ENCODE data around the gene ANKRD6.

The ANKRD6 gene

DNA sequence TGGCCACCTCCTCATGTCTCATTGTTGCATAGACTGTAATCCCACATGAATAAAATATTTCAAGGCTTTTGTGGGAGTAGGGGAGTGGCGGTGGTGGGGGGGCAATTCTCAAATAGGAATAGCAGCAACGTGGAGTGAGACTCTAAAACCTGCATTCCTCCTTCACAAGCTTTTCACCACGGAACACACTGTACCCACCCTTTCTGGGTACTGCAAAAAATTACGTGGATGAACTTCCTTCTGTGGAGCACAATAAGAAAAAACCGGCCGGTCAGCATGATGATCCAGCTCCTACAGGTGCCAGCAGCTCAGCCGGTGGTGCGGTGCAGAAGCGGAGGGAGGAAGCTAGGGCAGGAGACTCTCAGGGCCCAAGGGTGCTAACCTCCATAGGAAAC, 19.9 kb upstream of the ANKRD6 start:
- no peak for DNase-seq (ENCODE audit: low spot score)

- DNase-seq (ENCODE audit: low spot score), result no peak
Measured at GRCh38 chr6:89414215-89414614, 18.7 kb upstream of the ANKRD6 start.

- DNase-seq (ENCODE audit: low spot score), result no peak
Measured at GRCh38 chr6:89415185-89415584, 17.8 kb upstream of the ANKRD6 start.

DNA sequence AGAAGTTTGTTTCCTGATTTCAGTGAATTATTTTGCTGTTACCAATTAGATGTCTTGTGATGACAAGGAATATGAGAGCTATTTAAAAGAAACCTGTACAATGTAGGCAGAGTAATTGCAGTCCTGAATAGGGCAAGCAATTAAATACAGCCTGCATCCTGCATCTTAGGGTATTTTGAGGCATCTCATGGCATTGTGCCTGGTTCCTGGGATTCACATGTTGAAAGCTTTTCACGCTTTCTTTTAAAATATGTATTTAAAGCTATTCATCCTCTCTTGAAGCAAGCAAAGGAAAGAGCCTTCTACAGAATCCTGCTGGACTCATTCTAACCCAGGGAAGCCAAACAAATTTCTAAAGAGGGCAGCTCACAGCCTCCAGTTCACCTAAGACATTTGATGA, 16.2 kb upstream of the ANKRD6 start:
- DNase-seq (ENCODE audit: low spot score), result no peak

GRCh38 chr6:89430201-89430962, 2.6 kb upstream of the ANKRD6 start:
- DNase-seq (ENCODE audit: low spot score), result no peak

DNA sequence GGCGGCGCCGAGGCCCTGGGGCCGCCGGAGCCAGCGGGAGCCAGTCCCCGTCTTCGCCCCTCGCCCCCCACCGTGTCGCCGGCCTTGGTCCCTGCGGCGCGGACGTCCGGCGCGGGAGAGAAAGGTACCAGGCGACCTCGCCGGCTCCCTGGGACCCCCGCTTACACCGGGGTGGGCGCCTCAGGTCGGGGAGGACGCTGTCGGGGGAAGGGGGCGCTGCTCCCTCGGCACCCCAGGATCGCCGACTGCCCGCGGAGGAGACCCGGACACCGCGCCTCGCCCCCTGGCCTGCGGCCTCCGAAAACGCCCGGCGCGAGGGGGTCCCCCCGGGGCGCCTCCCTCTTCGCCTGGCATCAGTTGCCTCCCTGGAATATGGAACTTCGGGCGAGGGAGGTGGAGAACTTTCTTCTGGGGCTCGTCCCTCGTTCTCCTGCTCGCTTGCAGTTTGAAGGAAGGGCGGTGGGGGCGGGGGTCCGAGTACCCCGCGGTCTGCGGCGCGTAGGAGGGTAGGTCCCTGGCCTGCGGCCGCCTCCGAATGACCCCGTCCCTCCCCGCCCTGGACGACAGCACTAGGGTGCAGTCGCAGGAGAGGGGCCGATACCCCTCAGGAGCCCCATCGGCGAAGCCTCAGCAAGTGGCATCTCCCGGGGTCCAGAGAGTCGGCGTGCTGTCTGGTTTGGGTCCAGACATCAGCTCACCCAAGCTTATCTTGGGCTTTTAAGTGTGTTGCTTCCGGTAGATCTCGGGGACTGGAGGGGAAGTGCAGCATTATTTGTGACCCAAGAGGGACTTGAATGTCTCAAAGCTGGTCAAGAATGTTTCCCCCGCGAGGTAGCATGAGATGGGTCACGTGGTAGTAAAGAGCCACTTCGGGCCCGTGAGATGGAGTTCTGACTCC, 549 bp downstream of the ANKRD6 start:
- no peak for DNase-seq (ENCODE audit: low spot score)

DNA sequence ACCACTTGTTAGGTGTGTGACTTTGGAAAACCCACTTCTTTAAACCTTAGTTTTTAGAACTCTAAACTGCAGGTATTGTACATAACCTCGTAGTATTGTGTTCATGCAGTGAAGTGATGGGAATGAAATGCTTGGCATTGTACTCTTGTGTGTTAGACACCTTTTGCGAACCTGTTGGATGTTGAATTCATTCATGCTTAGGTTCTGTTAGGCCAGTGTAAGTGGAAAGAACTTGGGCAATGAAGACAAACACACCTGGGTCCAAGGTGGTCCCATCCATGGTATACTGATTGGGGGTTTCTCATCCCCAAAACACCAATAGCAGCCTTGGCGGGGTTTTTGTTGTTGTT, 1.2 kb downstream of the ANKRD6 start:
- no peak for DNase-seq (ENCODE audit: low spot score)

GRCh38 chr6:89434954-89435353, 2.0 kb downstream of the ANKRD6 start:
- DNase-seq (ENCODE audit: low spot score), result no peak

DNA sequence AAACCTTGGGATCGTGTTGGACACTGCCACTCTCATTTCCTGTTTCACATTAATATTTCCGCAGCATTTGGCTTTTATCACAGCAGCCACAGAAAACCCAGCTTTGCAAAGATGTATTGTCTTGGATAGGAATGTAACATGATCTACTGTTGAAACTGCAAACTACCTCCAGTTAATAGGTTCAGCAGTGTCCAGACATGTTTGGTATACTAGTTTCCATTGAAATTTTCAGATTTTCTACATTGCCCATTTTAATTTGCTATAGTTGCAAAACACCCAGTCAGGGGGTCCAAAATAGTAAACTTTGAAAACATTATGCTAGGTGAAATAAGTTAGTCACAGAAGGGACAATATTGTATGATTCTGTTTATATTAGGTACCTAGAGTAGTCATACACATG, 3.3 kb downstream of the ANKRD6 start:
- DNase-seq (ENCODE audit: low spot score), result no peak

DNA sequence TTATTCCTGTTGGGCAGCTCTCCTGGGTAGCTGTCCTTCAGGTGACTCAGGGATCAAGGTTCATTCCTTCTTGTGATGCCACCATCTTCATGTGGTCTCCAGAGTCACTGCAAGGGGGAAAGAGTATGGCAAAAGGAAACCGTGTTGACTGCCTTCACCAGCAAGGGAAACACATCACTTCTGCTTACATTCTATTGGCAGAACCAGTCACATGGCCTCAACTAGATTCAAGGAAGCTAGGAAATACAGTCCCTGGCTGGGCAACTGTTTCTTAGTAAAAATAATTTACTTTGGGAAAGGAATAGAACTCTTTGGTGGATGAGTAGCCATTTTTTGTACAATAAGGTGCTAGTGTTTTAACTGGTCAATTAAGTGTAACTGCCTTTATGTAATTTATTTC, 5.3 kb downstream of the ANKRD6 start:
- no peak for DNase-seq (ENCODE audit: low spot score)

- no peak for DNase-seq (ENCODE audit: low spot score)
Measured at GRCh38 chr6:89439014-89439413, 6.1 kb downstream of the ANKRD6 start.

DNA sequence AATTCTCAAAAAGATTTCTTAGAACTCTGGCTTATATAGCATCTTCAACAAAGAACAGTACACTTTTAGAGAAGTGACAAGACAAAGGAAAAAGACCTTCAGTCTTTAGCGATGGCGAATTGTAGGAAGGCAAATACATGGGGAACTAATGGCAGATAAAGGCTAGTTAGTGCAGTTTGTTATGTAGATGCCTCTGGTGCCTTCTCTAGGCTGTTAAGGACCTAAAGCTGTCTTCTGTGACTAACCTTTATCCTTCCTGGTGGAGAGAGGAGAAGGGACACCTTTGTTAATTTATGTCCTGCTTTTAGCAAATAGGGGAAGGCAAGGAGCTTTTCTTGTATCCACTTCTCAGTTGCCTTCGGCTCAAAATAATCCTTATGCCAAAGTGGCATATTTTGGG, 7.2 kb downstream of the ANKRD6 start:
- no peak for DNase-seq (ENCODE audit: low spot score)

GRCh38 chr6:89443658-89444057, 10.7 kb downstream of the ANKRD6 start:
- no peak for DNase-seq (ENCODE audit: low spot score)

DNA sequence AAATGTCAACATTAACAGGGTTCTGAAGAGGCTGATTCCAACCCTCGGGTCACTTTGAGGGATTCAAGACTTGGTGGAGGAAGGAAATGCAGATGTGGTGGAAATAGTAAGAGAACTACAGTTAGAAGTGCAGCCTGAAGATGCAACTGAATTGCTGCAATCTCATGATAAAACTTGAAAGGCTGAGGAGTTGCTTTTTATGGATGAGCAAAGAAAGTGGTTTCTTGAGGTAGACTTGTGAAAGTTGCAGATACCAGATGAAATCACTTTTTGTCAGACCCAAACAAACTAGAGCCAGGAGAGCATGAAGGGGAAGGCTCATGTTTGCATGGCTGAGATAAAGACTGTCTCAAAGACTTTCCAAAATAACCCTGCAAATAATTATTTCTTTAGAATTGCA, 16.2 kb downstream of the ANKRD6 start:
- no peak for DNase-seq (ENCODE audit: low spot score)

GRCh38 chr6:89452281-89452680, 19.3 kb downstream of the ANKRD6 start:
- no peak for DNase-seq (ENCODE audit: low spot score)

DNA sequence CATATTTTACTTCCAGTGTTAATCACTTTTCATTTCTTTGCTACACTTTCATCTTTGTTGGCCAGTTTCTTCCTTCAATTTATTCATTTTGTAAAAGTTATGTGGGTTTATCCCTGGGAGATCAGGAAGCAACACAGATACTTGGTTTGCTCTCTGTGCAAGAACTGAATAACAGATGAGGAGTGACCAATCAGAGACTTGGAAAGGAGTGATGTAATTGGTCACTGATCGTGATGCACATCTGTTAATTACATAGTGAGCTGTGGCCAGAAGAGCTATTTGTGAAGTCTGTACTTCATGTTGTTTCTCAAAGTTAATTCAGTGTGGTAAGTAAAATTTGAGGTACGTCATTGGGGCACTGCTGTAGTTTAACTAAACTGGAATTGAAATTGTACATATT, 21.3 kb downstream of the ANKRD6 start:
- no peak for DNase-seq (ENCODE audit: low spot score)

DNA sequence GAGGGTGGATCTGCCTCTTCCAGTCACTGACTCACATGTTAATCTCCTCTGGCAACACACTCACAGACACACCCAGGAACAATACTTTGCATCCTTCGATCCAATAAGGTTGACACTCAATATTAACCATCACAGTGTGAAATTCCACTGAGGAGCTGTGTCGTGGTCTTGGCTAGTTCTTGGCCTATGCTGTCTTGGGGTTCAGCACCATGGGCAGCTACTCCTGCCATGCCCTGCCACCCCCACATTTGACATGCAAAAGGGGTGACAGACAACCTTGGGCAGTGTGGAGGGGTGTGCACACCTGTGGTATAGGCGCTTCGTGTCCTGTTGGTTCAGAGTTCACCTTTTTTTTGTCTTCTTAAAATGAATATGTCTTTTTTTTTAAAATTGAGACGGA, 25.8 kb downstream of the ANKRD6 start:
- DNase-seq (ENCODE audit: low spot score), result no peak

DNA sequence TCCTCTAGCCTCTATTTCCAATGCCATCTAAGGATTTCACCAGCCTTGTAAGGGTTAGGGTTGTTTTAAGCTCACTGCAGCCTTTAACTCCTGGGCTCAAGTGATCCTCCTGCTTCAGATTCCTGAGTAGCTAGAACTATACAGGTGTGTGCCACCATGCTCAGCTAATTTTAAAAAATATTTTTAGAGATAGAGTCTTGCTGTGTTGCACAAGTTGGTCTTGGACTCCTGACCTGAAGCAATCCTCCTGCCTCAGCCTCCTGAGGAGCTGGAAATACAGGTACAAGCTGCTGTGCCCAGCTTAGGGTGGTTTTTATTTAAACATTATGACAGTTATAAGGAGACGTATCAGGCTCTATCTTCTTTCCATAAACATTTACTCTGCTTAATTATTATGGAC, 26.5 kb downstream of the ANKRD6 start:
- DNase-seq (ENCODE audit: low spot score), result no peak

DNA sequence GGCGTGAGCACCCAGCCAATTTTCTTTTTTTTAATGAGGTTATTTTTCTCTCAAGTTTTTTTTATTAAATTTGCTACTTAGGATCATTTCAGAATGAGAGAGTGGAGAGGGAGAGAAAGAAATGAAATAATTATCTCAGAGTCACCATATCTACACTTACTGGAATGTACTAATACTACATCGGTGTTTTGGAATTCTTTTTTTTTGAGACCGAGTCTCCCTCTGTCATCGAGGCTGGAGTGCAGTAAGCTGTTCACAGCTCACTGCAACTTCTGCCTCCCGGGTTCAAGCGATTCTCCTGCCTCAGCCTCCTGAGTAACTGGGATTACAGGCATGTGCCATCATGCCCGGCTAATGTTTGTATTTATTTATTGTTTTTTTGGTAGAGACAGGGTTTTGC, 27.8 kb downstream of the ANKRD6 start:
- no peak for DNase-seq (ENCODE audit: low spot score)

DNA sequence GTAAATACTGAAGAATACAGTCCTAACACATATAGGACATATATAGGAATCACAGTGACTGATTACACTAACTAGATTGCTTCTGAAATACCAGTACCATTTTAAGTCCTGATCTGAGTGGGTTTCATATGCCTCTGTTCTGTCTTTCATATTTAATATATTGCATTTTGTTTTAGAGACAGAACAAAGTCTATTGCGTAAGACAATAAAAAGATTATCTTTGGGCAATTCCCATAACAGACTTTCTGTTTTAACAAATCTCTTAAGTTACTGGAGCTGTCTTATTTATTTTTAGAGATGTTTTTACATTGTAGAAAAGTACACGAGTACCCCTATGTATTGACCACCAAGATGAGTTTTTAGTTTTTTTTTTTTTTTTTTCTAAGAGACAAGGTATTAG, 29.6 kb downstream of the ANKRD6 start:
- no peak for DNase-seq (ENCODE audit: low spot score)

GRCh38 chr6:89464295-89464694, 31.3 kb downstream of the ANKRD6 start:
- no peak for DNase-seq (ENCODE audit: low spot score)

GRCh38 chr6:89467437-89467836, 34.5 kb downstream of the ANKRD6 start:
- DNase-seq (ENCODE audit: low spot score), result no peak

GRCh38 chr6:89468998-89469397, 36.0 kb downstream of the ANKRD6 start:
- no peak for DNase-seq (ENCODE audit: low spot score)

All from AG08396 (cell line).